Effector memory CD8-positive, alpha-beta T cell (primary cell): ENCODE results near the gene GLE1.
"Not testable (repeated sequence)": the region's sequence is repeated elsewhere in the genome, so short reads cannot be mapped to it uniquely, and the experiment has no call there.

Source experiments
- ATAC-seq: fragments of 150-1000 bp; cut with Tn5 transposase; replicated peaks from 2 replicates; pipeline ENCODE4 v1.10.0; 2021; ENCODE audit warnings: mild to moderate bottlenecking, moderate library complexity
- DNase-seq, 3 experiments: peaks; one replicate each; pipeline ENCODE4 v3.0.0; 2021
- H3K27ac Mint-ChIP-seq, 2 donors: one replicate each; pipeline ENCODE4 v1.8.0; 2022; ENCODE audit warnings: mild to moderate bottlenecking in 2 of 2, mixed read lengths in 2 of 2, moderate library complexity in 2 of 2
- H3K27me3 Mint-ChIP-seq, 2 donors: one replicate each; pipeline ENCODE4 v1.8.0; 2022; ENCODE audit warnings: mixed read lengths in 2 of 2
- H3K36me3 Mint-ChIP-seq: one replicate; pipeline ENCODE4 v1.8.0; 2022; ENCODE audit warnings: mild to moderate bottlenecking, moderate library complexity, mixed read lengths; ENCODE audit not compliant: insufficient read depth
- H3K4me1 Mint-ChIP-seq, 2 donors: one replicate each; pipeline ENCODE4 v1.8.0; 2022; ENCODE audit warnings: low read depth in 2 of 2, mixed read lengths in 2 of 2
- H3K4me3 Mint-ChIP-seq, 2 donors: one replicate each; pipeline ENCODE4 v1.8.0; 2022; ENCODE audit warnings: mild to moderate bottlenecking in 2 of 2, mixed read lengths in 2 of 2, moderate library complexity in 2 of 2
- H3K9me3 Mint-ChIP-seq, 2 donors: one replicate each; pipeline ENCODE4 v1.8.0; 2022; ENCODE audit warnings: mixed read lengths in 2 of 2

The GLE1 gene

DNA sequence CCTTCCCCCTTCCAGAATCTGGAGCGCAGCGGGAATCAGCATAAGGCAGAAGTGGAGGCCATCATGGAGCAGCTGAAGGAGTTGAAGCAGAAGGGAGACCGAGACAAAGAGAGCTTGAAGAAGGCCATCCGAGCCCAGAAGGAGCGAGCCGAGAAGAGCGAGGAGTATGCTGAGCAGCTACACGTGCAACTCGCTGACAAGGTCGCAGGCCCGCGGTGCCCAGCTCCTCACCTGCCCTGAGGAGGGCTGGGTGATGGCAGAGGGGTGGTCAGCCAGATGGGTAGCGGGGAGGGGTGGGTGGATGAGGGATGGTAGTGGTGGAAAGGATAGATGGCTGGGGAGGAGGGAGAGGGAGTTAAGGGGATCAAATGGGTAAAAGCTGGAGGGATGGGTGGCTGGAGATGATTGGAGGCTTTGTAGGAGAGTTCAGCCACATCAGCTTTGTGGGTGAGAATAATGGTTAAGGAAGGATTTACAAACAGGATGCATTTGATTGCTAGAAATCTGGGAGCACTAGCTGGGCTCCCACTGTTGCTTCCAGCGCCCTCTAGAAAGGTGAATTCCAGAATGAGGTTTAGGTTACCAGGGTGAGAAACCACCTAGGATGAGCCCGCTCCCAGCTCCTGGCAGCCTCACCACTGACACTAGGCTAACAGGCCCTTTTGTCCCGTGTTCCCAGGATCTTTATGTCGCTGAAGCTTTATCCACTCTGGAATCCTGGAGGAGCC lies 19.7 kb upstream of the GLE1 start:
- peaks cover 43% of the 10 kb centered on the region for H3K36me3 Mint-ChIP-seq
- no peaks in the 10 kb centered on the region for H3K4me1 Mint-ChIP-seq
- H3K27ac Mint-ChIP-seq = no peak overlapping the region
- no peak for DNase-seq
- no peak for ATAC-seq
- no peaks in the 10 kb centered on the region for H3K27me3 Mint-ChIP-seq
- no peak overlapping the region for H3K4me3 Mint-ChIP-seq
- no peaks in the 10 kb centered on the region for H3K9me3 Mint-ChIP-seq

DNA sequence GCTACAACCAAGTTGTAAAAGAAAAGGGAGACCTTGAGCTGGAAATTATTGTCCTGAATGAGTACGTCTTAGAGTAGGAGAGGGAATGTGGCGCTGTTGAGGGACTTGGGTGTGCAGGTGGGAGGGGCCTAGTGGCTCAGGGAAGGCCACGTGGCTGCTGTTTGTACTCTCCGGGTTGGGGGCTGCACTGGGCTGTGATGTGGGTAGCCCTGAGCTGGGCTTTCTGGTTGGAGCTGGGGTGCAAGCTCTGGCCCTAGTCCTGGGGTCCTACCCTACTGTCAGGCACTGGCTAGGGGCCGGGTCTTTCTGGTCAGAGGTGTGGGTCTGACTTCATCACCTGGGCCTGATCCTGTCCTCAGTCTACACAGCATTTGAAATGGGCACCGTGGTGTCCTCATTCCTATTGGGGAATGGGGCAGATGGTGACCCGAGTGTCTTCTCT lies 19.1 kb upstream of the GLE1 start:
- Mint-ChIP-seq H3K27me3 (no peaks in the 10 kb centered on the region), H3K9me3 (no peaks in the 10 kb centered on the region), H3K27ac (peak overlapping the region; percentile 15 to 38)

DNA sequence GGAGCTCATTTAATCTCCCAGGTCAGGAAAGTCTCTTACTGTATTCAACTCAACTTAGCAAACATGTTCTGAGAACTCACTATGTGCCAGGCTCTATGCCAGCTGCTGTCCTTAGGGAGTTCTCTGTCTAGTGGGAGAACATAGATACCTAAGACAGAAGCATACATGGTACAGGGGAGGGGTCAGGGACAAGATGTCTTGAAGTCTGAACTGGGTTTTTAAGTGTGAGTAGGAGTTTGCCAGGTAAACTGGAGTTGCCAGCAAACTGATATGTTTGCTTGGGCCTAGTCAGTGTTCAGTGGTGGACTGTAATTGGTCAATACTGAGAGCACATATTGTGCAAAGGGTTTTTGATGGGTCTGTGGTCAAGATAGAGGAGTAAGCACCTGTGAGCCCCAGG lies 18.3 kb upstream of the GLE1 start:
- H3K36me3 Mint-ChIP-seq = peaks cover 47% of the 10 kb centered on the region
- DNase-seq (no peak), ATAC-seq (no peak)
- peak overlapping the region in 1 of 2 donors; percentile 15 for H3K27ac Mint-ChIP-seq
- no peaks in the 10 kb centered on the region for H3K27me3 Mint-ChIP-seq
- H3K9me3 Mint-ChIP-seq = no peaks in the 10 kb centered on the region
- no peaks in the 10 kb centered on the region for H3K4me1 Mint-ChIP-seq
- H3K4me3 Mint-ChIP-seq = no peak overlapping the region

More for the DNA sequence above, 19.1 kb upstream of the GLE1 start:
- ATAC-seq (no peak), DNase-seq (no peak)
- Mint-ChIP-seq H3K4me1 (no peaks in the 10 kb centered on the region), H3K4me3 (no peak overlapping the region), H3K36me3 (peaks cover 48% of the 10 kb centered on the region)

DNA sequence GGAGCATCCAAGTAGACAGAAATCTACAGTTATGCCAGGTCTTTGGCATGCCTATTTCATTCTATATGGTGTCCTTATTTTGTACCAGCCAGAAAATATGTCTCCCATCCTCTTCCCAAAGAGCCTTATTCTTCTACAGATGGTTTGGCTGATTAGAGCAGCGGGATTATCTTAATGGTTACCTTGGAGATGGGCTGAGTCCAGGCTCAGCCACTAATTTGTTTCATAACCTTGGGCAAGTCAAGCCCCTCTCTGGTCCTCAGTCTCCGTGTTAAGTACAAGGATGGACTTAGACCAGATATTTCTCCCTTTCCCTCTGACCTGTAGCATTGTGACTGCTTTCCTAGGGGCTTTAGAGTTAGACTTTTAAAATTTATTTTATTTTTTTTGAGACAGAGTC lies 11.1 kb upstream of the GLE1 start:
- no peak overlapping the region for H3K27ac Mint-ChIP-seq
- H3K9me3 Mint-ChIP-seq = no peaks in the 10 kb centered on the region
- H3K36me3 Mint-ChIP-seq = peaks cover 44% of the 10 kb centered on the region
- H3K4me3 Mint-ChIP-seq = no peak overlapping the region
- DNase-seq = no peak
- H3K4me1 Mint-ChIP-seq = no peaks in the 10 kb centered on the region
- no peak for ATAC-seq
- H3K27me3 Mint-ChIP-seq = no peaks in the 10 kb centered on the region

DNA sequence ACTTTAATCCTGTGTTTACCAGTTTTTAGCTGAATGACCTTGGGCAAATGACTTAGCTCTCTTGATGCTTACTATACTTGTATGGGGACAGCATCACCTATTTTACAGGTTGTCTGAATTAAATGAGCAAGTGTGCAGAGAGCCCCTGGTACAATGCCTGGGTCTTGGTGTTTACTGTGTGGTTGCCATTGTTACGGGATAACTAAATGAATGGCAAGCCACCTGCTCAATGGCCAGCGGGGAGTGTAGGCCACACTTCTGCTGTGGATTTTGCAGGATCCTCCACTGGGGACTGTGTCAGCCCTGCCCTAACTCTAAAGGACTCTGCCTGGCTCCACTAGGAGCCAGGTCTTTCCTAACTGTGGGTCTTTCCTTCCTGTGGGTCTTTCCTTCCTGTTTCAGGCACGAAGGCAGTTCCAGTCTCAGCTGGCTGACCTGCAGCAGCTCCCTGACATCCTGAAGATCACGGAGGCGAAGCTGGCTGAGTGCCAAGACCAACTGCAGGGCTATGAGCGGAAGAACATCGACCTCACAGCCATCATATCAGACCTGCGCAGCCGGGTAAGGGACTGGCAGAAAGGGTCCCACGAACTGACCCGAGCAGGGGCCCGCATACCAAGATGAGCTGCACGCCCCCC lies 10.3 kb upstream of the GLE1 start:
- Mint-ChIP-seq H3K27me3 (no peaks in the 10 kb centered on the region), H3K36me3 (peaks cover 44% of the 10 kb centered on the region), H3K4me3 (no peak overlapping the region), H3K27ac (no peak overlapping the region), H3K9me3 (no peaks in the 10 kb centered on the region), H3K4me1 (no peaks in the 10 kb centered on the region)
- DNase-seq (no peak), ATAC-seq (no peak)

DNA sequence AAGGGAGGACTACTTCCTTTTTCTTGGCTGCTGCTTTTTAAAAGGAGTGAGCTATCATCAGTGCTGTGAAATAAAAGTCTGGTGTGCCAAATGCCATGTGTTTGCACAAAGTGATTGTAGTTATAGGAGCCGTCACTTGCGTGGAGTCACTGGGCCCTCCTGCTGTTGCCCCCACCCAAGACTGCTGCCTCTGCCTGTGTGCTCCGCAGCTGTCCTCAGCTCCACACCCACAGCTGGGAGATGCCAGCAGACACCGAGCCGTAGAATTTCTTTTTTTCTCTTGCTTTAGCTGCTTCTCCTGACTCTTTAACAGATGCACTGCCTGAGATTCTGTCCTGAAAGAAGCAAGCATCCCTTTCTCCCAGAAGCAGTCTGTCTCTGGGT lies 9.8 kb upstream of the GLE1 start:
- Mint-ChIP-seq H3K9me3 (no peaks in the 10 kb centered on the region), H3K27ac (peak overlapping the region in 1 of 2 donors; percentile 54), H3K4me1 (no peaks in the 10 kb centered on the region), H3K27me3 (no peaks in the 10 kb centered on the region), H3K4me3 (no peak overlapping the region), H3K36me3 (peaks cover 45% of the 10 kb centered on the region)
- no peak for DNase-seq
- ATAC-seq = no peak

DNA sequence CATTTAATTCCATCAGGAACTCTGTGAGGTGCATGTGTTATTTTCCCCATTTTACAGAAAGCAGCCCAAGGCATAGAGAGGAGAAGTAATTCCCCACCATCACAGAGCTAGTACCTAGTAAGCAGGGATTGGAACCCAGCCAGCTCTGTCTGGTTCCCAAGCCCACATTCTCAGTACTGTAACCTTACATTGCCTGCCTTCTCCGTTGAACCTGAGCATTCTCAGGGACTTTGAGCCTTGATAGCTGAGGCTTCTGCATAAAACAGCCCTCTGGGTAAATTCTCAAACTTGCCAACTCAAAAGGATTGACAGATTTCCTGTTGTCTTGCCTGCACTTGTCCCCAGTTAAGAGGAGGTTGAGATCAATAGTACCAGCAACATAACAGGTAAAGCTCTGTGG lies 9.2 kb upstream of the GLE1 start:
- Mint-ChIP-seq H3K36me3 (peaks cover 43% of the 10 kb centered on the region), H3K4me3 (no peak overlapping the region), H3K4me1 (no peaks in the 10 kb centered on the region), H3K27ac (peak overlapping the region in 1 of 2 donors; percentile 54), H3K27me3 (no peaks in the 10 kb centered on the region), H3K9me3 (no peaks in the 10 kb centered on the region)
- no peak for ATAC-seq
- DNase-seq = no peak

DNA sequence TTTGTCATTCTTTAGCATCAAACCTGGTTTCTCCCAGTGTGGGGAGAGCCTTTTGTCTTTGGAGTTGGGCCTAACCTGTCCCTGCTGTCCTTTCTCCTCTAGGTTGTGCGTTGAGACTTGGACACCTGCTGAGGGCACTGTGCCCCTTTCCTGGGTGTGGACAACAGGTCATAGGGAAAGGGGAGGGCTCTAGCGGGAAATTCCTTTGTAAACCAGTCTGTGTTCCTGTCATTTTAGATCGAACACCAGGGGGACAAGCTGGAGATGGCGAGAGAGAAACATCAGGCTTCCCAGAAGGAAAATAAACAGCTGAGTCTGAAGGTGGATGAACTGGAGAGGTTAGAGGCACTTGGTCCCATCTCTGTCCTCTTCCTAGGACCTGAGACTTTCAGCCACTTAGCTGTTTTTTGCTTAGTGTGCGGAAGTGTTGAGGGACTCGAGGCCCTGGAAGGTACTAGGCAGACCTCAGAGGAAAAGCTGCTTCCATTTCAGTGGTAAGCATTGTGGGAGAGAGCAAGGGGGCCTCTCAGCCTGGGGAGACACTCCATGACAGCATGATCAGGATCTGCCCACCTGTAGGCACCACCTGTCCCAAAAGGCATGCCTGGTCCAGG lies 8.6 kb upstream of the GLE1 start:
- Mint-ChIP-seq H3K4me3 (no peak overlapping the region), H3K27ac (no peak overlapping the region), H3K36me3 (peaks cover 46% of the 10 kb centered on the region), H3K4me1 (no peaks in the 10 kb centered on the region), H3K27me3 (no peaks in the 10 kb centered on the region), H3K9me3 (no peaks in the 10 kb centered on the region)
- no peak for DNase-seq
- no peak for ATAC-seq

DNA sequence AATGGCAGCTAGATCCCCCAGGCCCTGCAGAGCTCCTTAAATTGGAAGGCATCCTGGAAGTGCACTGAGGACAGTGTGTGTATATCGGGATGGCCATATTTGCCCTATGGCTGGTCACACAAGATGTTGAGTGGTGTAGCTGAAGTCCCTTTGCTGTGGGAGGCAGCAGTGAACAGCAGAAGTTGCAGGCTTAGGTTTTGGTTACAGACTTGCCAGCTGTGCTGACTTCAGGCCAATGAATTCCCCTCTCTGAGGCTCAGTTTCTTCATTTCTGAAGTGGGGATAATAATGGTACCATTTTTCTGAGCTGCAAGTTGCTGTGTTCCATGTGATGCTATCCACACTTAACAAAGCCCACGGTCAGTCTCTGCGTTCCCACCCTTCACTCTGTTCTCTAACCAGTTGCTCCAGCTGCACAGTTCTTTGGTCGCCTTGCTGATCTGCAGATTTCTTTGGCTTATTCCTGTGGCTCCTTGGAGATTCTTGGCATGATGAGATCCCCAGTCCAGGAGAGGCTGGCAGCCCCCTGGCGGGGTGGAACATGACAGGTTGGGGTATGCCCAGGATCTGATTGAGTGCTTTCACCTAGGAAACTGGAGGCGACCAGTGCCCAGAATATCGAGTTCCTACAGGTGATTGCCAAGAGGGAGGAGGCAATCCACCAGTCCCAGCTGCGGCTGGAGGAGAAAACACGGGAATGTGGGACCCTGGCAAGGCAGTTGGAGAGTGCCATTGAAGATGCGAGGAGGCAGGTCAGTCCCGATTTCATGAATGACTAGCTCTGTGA lies 6.5 kb upstream of the GLE1 start:
- no peak overlapping the region for H3K4me3 Mint-ChIP-seq
- ATAC-seq = no peak

DNA sequence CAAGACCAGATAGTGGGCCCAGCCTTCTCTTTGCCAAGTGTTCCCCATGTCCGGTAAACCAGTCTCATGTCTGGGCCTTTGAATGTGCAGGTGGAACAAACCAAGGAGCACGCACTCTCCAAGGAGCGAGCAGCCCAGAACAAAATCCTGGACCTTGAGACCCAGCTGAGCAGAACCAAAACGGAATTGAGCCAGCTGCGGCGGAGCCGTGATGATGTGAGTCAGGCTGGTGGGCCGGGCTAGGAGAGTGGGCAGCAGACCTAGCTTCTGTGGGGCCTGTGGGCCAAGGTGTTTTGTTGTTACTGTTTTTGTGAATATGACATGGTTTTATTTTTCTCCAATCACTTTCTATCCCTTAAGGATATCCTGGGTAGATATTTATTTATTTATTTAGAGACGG lies 5.6 kb upstream of the GLE1 start:
- Mint-ChIP-seq H3K4me3 (no peak overlapping the region), H3K27me3 (no peaks in the 10 kb centered on the region), H3K4me1 (peaks cover 0 to 4% of the 10 kb centered on the region in 2 donors), H3K27ac (no peak overlapping the region), H3K36me3 (peaks cover 30% of the 10 kb centered on the region), H3K9me3 (no peaks in the 10 kb centered on the region)
- ATAC-seq (no peak), DNase-seq (no peak)

More for the DNA sequence above, 6.5 kb upstream of the GLE1 start:
- no peak for DNase-seq
- H3K4me1 Mint-ChIP-seq = no peaks in the 10 kb centered on the region
- no peaks in the 10 kb centered on the region for H3K27me3 Mint-ChIP-seq
- H3K27ac Mint-ChIP-seq = no peak overlapping the region
- no peaks in the 10 kb centered on the region for H3K9me3 Mint-ChIP-seq
- peaks cover 35% of the 10 kb centered on the region for H3K36me3 Mint-ChIP-seq

DNA sequence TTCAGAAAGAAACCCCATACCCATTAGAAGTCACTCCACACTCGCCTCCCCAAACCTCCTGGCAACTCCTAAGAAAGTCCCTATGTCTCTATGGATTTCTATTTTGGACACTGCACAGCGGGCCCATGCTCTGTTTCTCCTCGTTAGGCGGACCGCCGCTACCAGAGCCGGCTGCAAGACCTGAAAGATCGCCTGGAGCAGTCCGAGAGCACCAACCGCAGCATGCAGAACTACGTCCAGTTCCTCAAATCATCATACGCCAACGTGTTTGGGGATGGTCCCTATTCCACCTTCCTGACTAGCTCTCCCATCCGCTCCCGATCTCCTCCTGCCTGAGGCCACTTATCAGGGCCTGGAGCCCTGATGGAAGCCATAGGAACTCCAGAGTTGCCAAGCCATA lies 4.6 kb upstream of the GLE1 start:
- no peaks in the 10 kb centered on the region for H3K9me3 Mint-ChIP-seq
- no peak overlapping the region for H3K27ac Mint-ChIP-seq
- peaks cover 0 to 5% of the 10 kb centered on the region in 2 donors for H3K4me1 Mint-ChIP-seq
- peaks cover 37% of the 10 kb centered on the region for H3K36me3 Mint-ChIP-seq
- H3K4me3 Mint-ChIP-seq = no peak overlapping the region
- DNase-seq = no peak
- no peak for ATAC-seq
- no peaks in the 10 kb centered on the region for H3K27me3 Mint-ChIP-seq

DNA sequence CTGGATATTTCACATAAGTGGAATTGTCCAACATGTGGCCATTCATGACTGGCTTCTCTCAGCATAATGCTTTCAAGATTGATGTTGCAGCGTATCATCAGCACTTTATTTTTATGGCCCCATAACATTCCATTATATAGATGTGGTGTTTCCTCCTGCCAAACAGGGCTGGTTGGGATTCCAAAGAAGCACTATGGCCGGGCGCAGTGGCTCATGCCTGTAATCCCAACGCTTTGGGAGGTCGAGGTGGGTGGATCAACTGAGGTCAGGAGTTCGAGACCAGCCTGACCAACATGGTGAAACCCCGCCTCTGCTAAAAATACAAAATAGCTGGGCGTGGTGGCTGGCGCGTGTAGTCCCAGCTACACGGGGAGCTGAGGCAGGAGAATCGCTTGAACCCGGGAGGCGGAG lies 1.1 kb upstream of the GLE1 start:
- not testable (repeated sequence) for H3K27me3 Mint-ChIP-seq, H3K4me1 Mint-ChIP-seq, DNase-seq, H3K27ac Mint-ChIP-seq, ATAC-seq, H3K9me3 Mint-ChIP-seq
- H3K36me3 Mint-ChIP-seq = peaks cover 32% of the 10 kb centered on the region
- H3K4me3 Mint-ChIP-seq = peak overlapping the region; percentile 98 to 99

DNA sequence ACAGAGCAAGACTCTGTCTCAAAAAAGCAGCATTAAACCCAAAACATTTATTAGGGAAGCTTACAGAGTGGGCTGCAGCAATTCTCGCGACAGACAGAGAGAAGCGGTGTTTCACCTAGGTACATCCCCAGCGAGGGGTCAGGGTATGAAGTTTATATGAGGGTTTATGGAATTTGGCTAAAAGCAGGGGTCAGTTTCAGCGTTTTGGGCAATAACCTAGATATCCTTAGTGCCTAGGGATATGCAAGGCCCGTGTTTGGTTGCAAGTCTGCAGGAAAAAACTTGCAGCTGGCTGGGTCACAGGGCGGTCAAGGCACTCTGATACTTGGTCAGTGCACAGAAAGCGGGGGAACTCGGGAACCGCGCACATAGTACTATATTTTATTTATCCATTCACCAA lies 649 bp upstream of the GLE1 start:
- Mint-ChIP-seq H3K4me1 (peaks cover 8 to 10% of the 10 kb centered on the region in 2 donors), H3K36me3 (peaks cover 32% of the 10 kb centered on the region), H3K27me3 (no peaks in the 10 kb centered on the region), H3K4me3 (peak overlapping the region; percentile 98 to 99), H3K9me3 (no peaks in the 10 kb centered on the region), H3K27ac (no peak overlapping the region)
- ATAC-seq (no peak), DNase-seq (no peak)
